Vagina (tissue), 2 donors: ENCODE data around the gene POLR2I. TPM values are rescaled to one million over a fixed set of nuclear protein-coding genes. Genes with fewer than 3 reads are reported as not detected.
A peak's percentile ranks its signal among the peaks of the same experiment; 100 is the strongest.

Source experiments
- DNase-seq, 2 donors: peaks; one replicate each; pipeline ENCODE4 v3.0.0-alpha.2; 2017; ENCODE audit errors: extremely low spot score in 2 of 2
- H3K27ac ChIP-seq: fragments of 200-600 bp; sonication (generic); one replicate; pipeline ENCODE4 v1.5.1; 2019
- H3K27me3 ChIP-seq: fragments of 200-600 bp; sonication (generic); one replicate; pipeline ENCODE4 v1.5.1; 2019
- H3K36me3 ChIP-seq, 2 donors: fragments of 200-600 bp; sonication (generic); one replicate each; pipeline ENCODE4 v1.5.1; 2017 to 2019
- H3K4me1 ChIP-seq: fragments of 200-600 bp; sonication (generic); one replicate; pipeline ENCODE4 v1.5.1; 2019
- H3K4me3 ChIP-seq, 2 donors: fragments of 200-600 bp; sonication (generic); 1 replicate in 1 of 2; 2 replicates in 1 of 2; pipeline ENCODE4 v1.5.1; 2016 to 2019
- H3K9me3 ChIP-seq: fragments of 200-600 bp; sonication (generic); one replicate; pipeline ENCODE4 v1.5.1; 2019
- POLR2A ChIP-seq, 2 donors: fragments of 450-650 bp; IDR thresholded peaks; one replicate each; pipeline ENCODE4 v1.6.1; 2017; ENCODE audit warnings: antibody characterized with exemption in 2 of 2, mild to moderate bottlenecking in 2 of 2, moderate library complexity in 2 of 2
- POLR2AphosphoS5 ChIP-seq, 2 donors: sonication (generic); formaldehyde crosslinking; IDR thresholded peaks; one replicate each; pipeline ENCODE4 v1.9.0; 2017; ENCODE audit warnings: antibody characterized with exemption in 2 of 2, mild to moderate bottlenecking in 2 of 2, low read depth in 1 of 2; ENCODE audit not compliant: insufficient read depth in 1 of 2
- intact Hi-C: fragments of 100-400 bp; cut with DNase I; formaldehyde crosslinking; loops from one replicate; pipeline ENCODE4 v1.15.1; 2023
- total RNA-seq: library from RNA; depleted of rRNA; stranded (reverse); fragments of >200 nt; gene quantifications from one replicate; pipeline ENCODE4 v1.2.3, GENCODE V29; 2016
- TF ChIP-seq, protein P1 (sequence below), 3 experiments: fragments of 450-650 bp in 2 of 3; fragments of 200-600 bp in 1 of 3; sonication (generic) in 1 of 3; IDR thresholded peaks; one replicate each; pipeline ENCODE4 v1.5.1; 2017 to 2019; ENCODE audit warnings: antibody characterized with exemption in 3 of 3, mild to moderate bottlenecking in 2 of 3, moderate library complexity in 2 of 3

Gene POLR2I
- total RNA-seq, 1 donor from 2014 or later, result 108 TPM

DNA sequence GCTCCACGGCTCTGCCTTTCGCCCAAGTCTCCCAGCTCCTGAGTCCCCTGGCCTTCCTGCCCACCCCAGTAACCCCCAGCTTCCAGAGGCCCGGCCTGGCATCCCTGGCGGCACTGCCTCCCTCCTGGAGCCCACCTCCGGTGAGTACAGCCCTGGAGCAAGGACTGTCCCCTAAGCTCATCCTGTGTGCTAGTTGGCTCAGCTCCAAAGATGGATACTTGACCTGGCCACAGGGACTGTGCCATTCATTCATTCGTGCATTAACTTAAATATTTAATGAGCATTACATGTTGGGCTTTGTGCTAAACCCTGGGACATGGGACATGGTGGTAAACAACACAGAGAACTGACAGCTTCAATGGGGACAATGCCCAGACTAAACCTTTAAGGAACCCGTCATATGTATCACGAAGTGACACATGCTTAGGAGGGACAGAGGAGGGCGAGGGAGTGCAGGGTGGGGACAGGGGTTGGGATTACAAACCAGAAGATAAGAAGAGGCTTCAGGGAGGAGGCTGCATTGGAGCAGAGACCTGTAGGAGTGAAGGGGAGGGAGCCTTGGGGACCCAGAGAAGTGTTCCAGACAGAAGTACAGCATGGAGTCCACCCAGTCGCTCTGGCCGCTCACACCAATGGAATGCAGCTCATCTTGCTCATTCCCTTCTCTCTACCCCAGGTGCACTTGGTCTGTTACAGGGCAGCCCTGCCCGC is 10.7 kb downstream of the POLR2I start:
- TF ChIP-seq, protein P1, sequence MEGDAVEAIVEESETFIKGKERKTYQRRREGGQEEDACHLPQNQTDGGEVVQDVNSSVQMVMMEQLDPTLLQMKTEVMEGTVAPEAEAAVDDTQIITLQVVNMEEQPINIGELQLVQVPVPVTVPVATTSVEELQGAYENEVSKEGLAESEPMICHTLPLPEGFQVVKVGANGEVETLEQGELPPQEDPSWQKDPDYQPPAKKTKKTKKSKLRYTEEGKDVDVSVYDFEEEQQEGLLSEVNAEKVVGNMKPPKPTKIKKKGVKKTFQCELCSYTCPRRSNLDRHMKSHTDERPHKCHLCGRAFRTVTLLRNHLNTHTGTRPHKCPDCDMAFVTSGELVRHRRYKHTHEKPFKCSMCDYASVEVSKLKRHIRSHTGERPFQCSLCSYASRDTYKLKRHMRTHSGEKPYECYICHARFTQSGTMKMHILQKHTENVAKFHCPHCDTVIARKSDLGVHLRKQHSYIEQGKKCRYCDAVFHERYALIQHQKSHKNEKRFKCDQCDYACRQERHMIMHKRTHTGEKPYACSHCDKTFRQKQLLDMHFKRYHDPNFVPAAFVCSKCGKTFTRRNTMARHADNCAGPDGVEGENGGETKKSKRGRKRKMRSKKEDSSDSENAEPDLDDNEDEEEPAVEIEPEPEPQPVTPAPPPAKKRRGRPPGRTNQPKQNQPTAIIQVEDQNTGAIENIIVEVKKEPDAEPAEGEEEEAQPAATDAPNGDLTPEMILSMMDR (IDR thresholded peaks at IDR 0.05), result no peak
- no peak for TF ChIP-seq POLR2AphosphoS5 (IDR thresholded peaks at IDR 0.05; ENCODE audit: insufficient read depth in 1 of 2, low read depth in 1 of 2)
- DNase-seq, result no peak
- no peak overlapping the region for H3K4me3 ChIP-seq
- no peaks in the 10 kb centered on the region for H3K36me3 ChIP-seq
- H3K9me3 ChIP-seq, result no peaks in the 10 kb centered on the region
- intact Hi-C loops, result no loop called here
- H3K27ac ChIP-seq, result no peak overlapping the region
- H3K27me3 ChIP-seq, result no peaks in the 10 kb centered on the region
- peaks cover 14% of the 10 kb centered on the region for H3K4me1 ChIP-seq

DNA sequence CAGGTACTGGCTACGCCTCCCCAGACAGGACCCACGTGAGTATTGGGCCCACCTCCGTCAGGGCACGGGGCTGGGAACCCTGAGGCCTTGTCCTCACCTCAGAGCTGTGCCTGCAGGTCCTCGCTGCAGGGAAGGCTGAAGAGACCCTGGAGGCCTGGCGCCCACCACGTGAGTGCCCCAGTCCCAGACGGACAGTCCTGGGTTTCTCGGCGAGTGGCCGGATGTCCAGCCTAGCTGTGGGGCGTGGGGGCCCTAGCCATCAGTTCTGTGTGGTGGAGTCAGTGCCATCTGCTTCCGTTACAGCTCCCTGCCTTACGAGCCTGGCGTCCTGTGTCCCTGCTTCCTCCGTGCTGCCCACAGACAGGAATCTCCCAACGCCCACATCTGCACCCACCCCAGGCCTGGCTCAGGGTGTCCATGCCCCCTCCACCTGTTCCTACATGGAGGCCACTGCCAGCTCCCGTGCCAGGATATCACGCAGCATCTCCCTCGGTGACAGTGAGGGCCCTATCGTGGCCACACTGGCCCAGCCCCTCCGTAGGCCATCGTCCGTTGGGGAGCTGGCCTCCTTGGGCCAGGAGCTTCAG is 11.5 kb downstream of the POLR2I start:
- DNase-seq, result no peak
- H3K9me3 ChIP-seq, result no peaks in the 10 kb centered on the region
- peaks cover 14% of the 10 kb centered on the region for H3K4me1 ChIP-seq
- TF ChIP-seq POLR2A (IDR thresholded peaks at IDR 0.05), result no peak
- TF ChIP-seq, protein P1 (IDR thresholded peaks at IDR 0.05), result no peak
- TF ChIP-seq POLR2AphosphoS5 (IDR thresholded peaks at IDR 0.05; ENCODE audit: insufficient read depth in 1 of 2, low read depth in 1 of 2), result no peak
- no peak overlapping the region for H3K4me3 ChIP-seq
- H3K27me3 ChIP-seq, result no peaks in the 10 kb centered on the region
- intact Hi-C loops, result no loop called here
- H3K27ac ChIP-seq, result no peak overlapping the region
- H3K36me3 ChIP-seq, result no peaks in the 10 kb centered on the region

DNA sequence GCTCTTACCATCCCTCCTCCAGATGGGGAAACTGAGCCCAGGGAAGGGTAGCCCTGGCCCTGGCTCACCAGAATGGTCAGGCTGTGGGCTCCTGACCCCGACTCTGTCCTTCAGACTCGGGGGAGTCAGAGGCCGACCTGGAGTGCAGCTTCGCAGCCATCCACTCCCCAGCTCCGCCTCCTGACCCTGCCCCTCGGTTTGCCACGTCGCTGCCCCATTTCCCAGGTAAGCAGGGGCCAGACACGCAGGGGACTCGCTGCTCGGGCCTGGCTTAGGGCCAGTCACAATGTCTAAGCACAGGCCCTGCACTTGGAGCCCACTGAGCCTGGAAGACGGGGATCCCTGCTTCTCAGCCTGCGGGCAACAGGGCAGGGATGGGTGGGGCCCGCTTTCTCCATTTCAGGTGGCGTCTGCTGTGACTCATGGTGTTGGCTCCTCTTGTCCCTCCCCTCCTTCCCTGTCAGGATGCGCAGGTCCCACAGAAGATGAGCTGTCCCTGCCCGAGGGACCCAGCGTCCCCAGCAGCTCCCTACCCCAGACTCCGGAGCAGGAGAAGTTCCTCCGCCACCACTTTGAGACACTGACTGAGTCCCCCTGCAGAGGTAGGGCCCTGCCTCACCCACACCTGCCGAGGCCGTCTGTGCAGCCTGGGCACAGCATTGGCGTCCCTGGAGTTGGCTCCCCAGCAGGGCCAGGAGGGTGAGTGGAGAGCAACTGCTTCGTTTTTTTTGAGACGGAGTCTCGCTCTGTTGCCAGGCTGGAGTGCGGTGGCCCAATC is 12.9 kb downstream of the POLR2I start:
- peak in 1 of 2 donors; percentile 13 for TF ChIP-seq POLR2AphosphoS5 (IDR thresholded peaks at IDR 0.05; ENCODE audit: insufficient read depth in 1 of 2, low read depth in 1 of 2)
- TF ChIP-seq, protein P1 (IDR thresholded peaks at IDR 0.05), result no peak
- H3K4me1 ChIP-seq, result peaks cover 14% of the 10 kb centered on the region
- H3K27me3 ChIP-seq, result no peaks in the 10 kb centered on the region
- H3K27ac ChIP-seq, result no peak overlapping the region
- no peak for DNase-seq
- intact Hi-C loops, result no loop called here
- no peaks in the 10 kb centered on the region for H3K9me3 ChIP-seq
- no peak overlapping the region for H3K4me3 ChIP-seq
- no peaks in the 10 kb centered on the region for H3K36me3 ChIP-seq

DNA sequence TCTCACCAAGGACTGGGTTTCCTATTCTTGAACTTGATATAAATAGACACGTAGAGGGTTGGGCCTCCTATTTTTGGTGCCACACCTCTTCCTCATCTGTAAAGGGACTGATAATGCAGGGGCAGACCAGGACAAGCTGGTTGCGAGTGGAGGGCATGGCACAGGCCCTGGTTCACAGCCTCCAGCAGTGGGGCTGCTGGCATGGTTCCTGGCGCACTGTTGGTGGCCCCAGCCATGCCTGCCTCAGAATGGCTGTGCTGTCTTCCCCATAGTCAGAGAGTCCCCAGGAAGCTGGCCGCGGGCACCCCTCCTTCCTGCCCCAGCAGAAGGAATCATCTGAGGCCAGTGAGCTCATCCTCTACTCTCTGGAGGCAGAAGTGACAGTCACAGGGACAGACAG is 14.2 kb downstream of the POLR2I start:
- DNase-seq, result no peak
- no peak overlapping the region for H3K27ac ChIP-seq
- H3K27me3 ChIP-seq, result no peaks in the 10 kb centered on the region
- H3K9me3 ChIP-seq, result no peaks in the 10 kb centered on the region
- no peak overlapping the region for H3K4me3 ChIP-seq
- no peaks in the 10 kb centered on the region for H3K36me3 ChIP-seq
- intact Hi-C loops, result no loop called here
- H3K4me1 ChIP-seq, result peaks cover 14% of the 10 kb centered on the region
- TF ChIP-seq POLR2A (IDR thresholded peaks at IDR 0.05) (no peak), POLR2AphosphoS5 (IDR thresholded peaks at IDR 0.05; ENCODE audit: insufficient read depth in 1 of 2, low read depth in 1 of 2) (no peak)
- TF ChIP-seq, protein P1 (IDR thresholded peaks at IDR 0.05), result no peak
